ENCODE results near the gene NFS1. TPM values are rescaled to one million over a fixed set of nuclear protein-coding genes. Genes with fewer than 3 reads are reported as not detected.

NFS1 gene
- total and polyA plus RNA-seq, 2 donors from 2014 or later: 31.5 to 71.2 TPM

GRCh38 chr20:35629427-35630145 is 69.6 kb downstream of the NFS1 start:
- TF ChIP-seq, protein P1, sequence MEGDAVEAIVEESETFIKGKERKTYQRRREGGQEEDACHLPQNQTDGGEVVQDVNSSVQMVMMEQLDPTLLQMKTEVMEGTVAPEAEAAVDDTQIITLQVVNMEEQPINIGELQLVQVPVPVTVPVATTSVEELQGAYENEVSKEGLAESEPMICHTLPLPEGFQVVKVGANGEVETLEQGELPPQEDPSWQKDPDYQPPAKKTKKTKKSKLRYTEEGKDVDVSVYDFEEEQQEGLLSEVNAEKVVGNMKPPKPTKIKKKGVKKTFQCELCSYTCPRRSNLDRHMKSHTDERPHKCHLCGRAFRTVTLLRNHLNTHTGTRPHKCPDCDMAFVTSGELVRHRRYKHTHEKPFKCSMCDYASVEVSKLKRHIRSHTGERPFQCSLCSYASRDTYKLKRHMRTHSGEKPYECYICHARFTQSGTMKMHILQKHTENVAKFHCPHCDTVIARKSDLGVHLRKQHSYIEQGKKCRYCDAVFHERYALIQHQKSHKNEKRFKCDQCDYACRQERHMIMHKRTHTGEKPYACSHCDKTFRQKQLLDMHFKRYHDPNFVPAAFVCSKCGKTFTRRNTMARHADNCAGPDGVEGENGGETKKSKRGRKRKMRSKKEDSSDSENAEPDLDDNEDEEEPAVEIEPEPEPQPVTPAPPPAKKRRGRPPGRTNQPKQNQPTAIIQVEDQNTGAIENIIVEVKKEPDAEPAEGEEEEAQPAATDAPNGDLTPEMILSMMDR (IDR thresholded peaks at IDR 0.05; ENCODE audit: borderline replicate concordance, extremely low read depth, insufficient read depth): no peak
- Histone ChIP-seq H3K4me3 (ENCODE audit: low read length in 3 of 3) (no peak overlapping the region), H3K27ac (ENCODE audit: low read depth in 2 of 2, low read length in 2 of 2) (no peak overlapping the region), H3K9me3 (ENCODE audit: control insufficient read depth in 2 of 3, insufficient read depth in 1 of 3, low read length in 3 of 3) (no peaks in the 10 kb centered on the region), H3K9ac (ENCODE audit: low read length in 3 of 3) (no peak overlapping the region), H3K27me3 (ENCODE audit: control insufficient read depth, insufficient read depth, low read length) (no peaks in the 10 kb centered on the region), H3K36me3 (ENCODE audit: control insufficient read depth in 2 of 3, insufficient read depth in 3 of 3, low read length in 3 of 3) (peaks cover 8 to 51% (median 35%) of the 10 kb centered on the region in 3 donors), H3K4me1 (ENCODE audit: control insufficient read depth in 2 of 3, insufficient read depth in 2 of 3, low read depth in 1 of 3, low read length in 3 of 3) (no peaks in the 10 kb centered on the region)
- FAIRE-seq (no peak), DNase-seq (no peak)
- intact Hi-C loops (cut with DNase I): no loop called here

GRCh38 chr20:35627121-35627520 is 72.0 kb downstream of the NFS1 start:
- H3K9me3 ChIP-seq (ENCODE audit: control insufficient read depth in 2 of 3, insufficient read depth in 1 of 3, low read length in 3 of 3): no peaks in the 10 kb centered on the region
- DNase-seq (no peak), FAIRE-seq (no peak)
- peaks cover 8 to 51% (median 35%) of the 10 kb centered on the region in 3 donors for H3K36me3 ChIP-seq (ENCODE audit: control insufficient read depth in 2 of 3, insufficient read depth in 3 of 3, low read length in 3 of 3)
- H3K9ac ChIP-seq (ENCODE audit: low read length in 3 of 3): no peak overlapping the region
- H3K4me3 ChIP-seq (ENCODE audit: low read length in 3 of 3): no peak overlapping the region
- TF ChIP-seq, protein P1 (IDR thresholded peaks at IDR 0.05; ENCODE audit: borderline replicate concordance, extremely low read depth, insufficient read depth): no peak
- H3K27ac ChIP-seq (ENCODE audit: low read depth in 2 of 2, low read length in 2 of 2): no peak overlapping the region
- H3K4me1 ChIP-seq (ENCODE audit: control insufficient read depth in 2 of 3, insufficient read depth in 2 of 3, low read depth in 1 of 3, low read length in 3 of 3): no peaks in the 10 kb centered on the region
- H3K27me3 ChIP-seq (ENCODE audit: control insufficient read depth, insufficient read depth, low read length): no peaks in the 10 kb centered on the region
- intact Hi-C loops (cut with DNase I): no loop called here

GRCh38 chr20:35626386-35627001 is 72.7 kb downstream of the NFS1 start:
- no peak for FAIRE-seq
- no peak for DNase-seq
- Histone ChIP-seq H3K9me3 (ENCODE audit: control insufficient read depth in 2 of 3, insufficient read depth in 1 of 3, low read length in 3 of 3) (no peaks in the 10 kb centered on the region), H3K36me3 (ENCODE audit: control insufficient read depth in 2 of 3, insufficient read depth in 3 of 3, low read length in 3 of 3) (peaks cover 8 to 49% (median 35%) of the 10 kb centered on the region in 3 donors), H3K9ac (ENCODE audit: low read length in 3 of 3) (no peak overlapping the region), H3K4me1 (ENCODE audit: control insufficient read depth in 2 of 3, insufficient read depth in 2 of 3, low read depth in 1 of 3, low read length in 3 of 3) (no peaks in the 10 kb centered on the region), H3K4me3 (ENCODE audit: low read length in 3 of 3) (no peak overlapping the region), H3K27me3 (ENCODE audit: control insufficient read depth, insufficient read depth, low read length) (no peaks in the 10 kb centered on the region), H3K27ac (ENCODE audit: low read depth in 2 of 2, low read length in 2 of 2) (no peak overlapping the region)
- TF ChIP-seq, protein P1 (IDR thresholded peaks at IDR 0.05; ENCODE audit: borderline replicate concordance, extremely low read depth, insufficient read depth): no peak
- intact Hi-C loops (cut with DNase I): no loop called here

All from kidney (tissue), 14 donors.